Activated T-helper 1 cell treated with anti-CD3 and anti-CD28 coated beads, Interleukin-2, amount 50 U/mL, for 16 hours (primary cell): ENCODE data around the gene SLC38A2.

Experiments
- DNase-seq, 2 donors: peaks; one replicate each; pipeline ENCODE4 v3.0.0-alpha.2; 2020; ENCODE audit warnings: low read depth in 1 of 2, low spot score in 1 of 2

SLC38A2 gene

GRCh38 chr12:46395388-46395787 is 22.8 kb upstream of the SLC38A2 start:
- DNase-seq = no peak

- DNase-seq = no peak
Observed at GRCh38 chr12:46391630-46392029, 19.1 kb upstream of the SLC38A2 start.

- no peak for DNase-seq
Observed at GRCh38 chr12:46390881-46391280, 18.3 kb upstream of the SLC38A2 start.

GRCh38 chr12:46390304-46390703 is 17.7 kb upstream of the SLC38A2 start:
- no peak for DNase-seq

- no peak for DNase-seq
Observed at GRCh38 chr12:46389031-46389616, 16.6 kb upstream of the SLC38A2 start.

- no peak for DNase-seq
Observed at GRCh38 chr12:46388427-46389021, 16.0 kb upstream of the SLC38A2 start.

- no peak for DNase-seq
Observed at GRCh38 chr12:46387670-46388069, 15.1 kb upstream of the SLC38A2 start.

GRCh38 chr12:46386877-46387629 is 14.5 kb upstream of the SLC38A2 start:
- no peak for DNase-seq

- no peak for DNase-seq
Observed at GRCh38 chr12:46386360-46386867, 13.8 kb upstream of the SLC38A2 start.

- DNase-seq = no peak
Observed at GRCh38 chr12:46385438-46385837, 12.9 kb upstream of the SLC38A2 start.

- no peak for DNase-seq
Observed at GRCh38 chr12:46384451-46385309, 12.1 kb upstream of the SLC38A2 start.

GRCh38 chr12:46383654-46384450 is 11.3 kb upstream of the SLC38A2 start:
- peak; percentile 54 to 62 for DNase-seq

- DNase-seq = peak; percentile 79 to 91
Observed at GRCh38 chr12:46382964-46383653, 10.5 kb upstream of the SLC38A2 start.

GRCh38 chr12:46382408-46382963 is 9.9 kb upstream of the SLC38A2 start:
- no peak for DNase-seq

GRCh38 chr12:46380881-46381280 is 8.3 kb upstream of the SLC38A2 start:
- no peak for DNase-seq

GRCh38 chr12:46380022-46380796 is 7.6 kb upstream of the SLC38A2 start:
- no peak for DNase-seq

GRCh38 chr12:46379352-46379751 is 6.8 kb upstream of the SLC38A2 start:
- DNase-seq = no peak

- no peak for DNase-seq
Observed at GRCh38 chr12:46378530-46378929, 6.0 kb upstream of the SLC38A2 start.

GRCh38 chr12:46377678-46378077 is 5.1 kb upstream of the SLC38A2 start:
- DNase-seq = no peak
